ENCODE results near the gene RNF207.

DNA sequence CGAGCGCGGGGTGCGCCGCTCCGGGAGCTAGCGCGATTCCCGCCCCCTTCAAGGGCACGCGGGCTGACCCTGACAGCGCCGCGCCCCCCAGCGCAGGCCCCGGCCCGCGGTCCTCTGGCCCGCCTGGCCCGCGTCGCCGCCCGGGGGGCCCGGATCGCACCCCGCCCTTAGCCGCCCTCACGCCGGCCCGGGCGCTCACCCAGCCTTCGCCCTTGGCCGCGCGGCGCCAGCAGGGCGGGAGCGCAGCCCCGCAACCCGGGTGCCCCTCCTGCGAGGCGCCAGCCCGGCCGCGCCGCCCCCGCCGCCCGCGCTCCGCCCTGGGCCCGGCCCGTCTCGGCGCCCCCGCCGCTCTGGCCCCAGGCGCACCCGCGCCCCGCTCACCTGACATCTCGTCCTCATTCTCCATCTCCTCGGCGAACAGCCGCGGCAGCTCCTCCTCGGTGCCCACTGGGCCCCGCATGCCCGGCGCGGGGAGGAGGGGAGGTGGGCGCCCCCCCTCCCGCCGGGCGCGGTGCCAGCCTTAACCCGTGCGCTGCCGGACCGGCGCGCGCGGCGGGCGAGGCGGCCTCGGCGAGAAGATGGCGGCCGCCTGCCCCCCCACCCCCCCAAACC lies 26.2 kb upstream of the RNF207 start:
- TF ChIP-seq, protein P1, sequence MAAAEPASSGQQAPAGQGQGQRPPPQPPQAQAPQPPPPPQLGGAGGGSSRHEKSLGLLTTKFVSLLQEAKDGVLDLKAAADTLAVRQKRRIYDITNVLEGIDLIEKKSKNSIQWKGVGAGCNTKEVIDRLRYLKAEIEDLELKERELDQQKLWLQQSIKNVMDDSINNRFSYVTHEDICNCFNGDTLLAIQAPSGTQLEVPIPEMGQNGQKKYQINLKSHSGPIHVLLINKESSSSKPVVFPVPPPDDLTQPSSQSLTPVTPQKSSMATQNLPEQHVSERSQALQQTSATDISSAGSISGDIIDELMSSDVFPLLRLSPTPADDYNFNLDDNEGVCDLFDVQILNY (CRISPR knock-in tag; IDR thresholded peaks at IDR 0.05) = 0 out of 2 replicates have a peak, but pooled peaks have one; percentile 9
- TF ChIP-seq JUN (CRISPR knock-in tag; IDR thresholded peaks at IDR 0.05) = no peak
- TF ChIP-seq, protein P2, sequence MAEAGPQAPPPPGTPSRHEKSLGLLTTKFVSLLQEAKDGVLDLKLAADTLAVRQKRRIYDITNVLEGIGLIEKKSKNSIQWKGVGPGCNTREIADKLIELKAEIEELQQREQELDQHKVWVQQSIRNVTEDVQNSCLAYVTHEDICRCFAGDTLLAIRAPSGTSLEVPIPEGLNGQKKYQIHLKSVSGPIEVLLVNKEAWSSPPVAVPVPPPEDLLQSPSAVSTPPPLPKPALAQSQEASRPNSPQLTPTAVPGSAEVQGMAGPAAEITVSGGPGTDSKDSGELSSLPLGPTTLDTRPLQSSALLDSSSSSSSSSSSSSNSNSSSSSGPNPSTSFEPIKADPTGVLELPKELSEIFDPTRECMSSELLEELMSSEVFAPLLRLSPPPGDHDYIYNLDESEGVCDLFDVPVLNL (CRISPR knock-in tag; IDR thresholded peaks at IDR 0.05; ENCODE audit: borderline replicate concordance, low read depth) = no peak
- TF ChIP-seq, protein P3, sequence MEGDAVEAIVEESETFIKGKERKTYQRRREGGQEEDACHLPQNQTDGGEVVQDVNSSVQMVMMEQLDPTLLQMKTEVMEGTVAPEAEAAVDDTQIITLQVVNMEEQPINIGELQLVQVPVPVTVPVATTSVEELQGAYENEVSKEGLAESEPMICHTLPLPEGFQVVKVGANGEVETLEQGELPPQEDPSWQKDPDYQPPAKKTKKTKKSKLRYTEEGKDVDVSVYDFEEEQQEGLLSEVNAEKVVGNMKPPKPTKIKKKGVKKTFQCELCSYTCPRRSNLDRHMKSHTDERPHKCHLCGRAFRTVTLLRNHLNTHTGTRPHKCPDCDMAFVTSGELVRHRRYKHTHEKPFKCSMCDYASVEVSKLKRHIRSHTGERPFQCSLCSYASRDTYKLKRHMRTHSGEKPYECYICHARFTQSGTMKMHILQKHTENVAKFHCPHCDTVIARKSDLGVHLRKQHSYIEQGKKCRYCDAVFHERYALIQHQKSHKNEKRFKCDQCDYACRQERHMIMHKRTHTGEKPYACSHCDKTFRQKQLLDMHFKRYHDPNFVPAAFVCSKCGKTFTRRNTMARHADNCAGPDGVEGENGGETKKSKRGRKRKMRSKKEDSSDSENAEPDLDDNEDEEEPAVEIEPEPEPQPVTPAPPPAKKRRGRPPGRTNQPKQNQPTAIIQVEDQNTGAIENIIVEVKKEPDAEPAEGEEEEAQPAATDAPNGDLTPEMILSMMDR (IDR thresholded peaks at IDR 0.05) = no peak
- TF ChIP-seq ZNF263 (CRISPR knock-in tag; IDR thresholded peaks at IDR 0.05; ENCODE audit: low read depth) = no peak

Data from WTC11 (cell line).